HG03097 (cell line): ENCODE data around the gene RAPGEF6.
"Not testable (repeated sequence)": the region's sequence is repeated elsewhere in the genome, so short reads cannot be mapped to it uniquely, and the experiment has no call there.

Source experiments
- ATAC-seq: cut with Tn5 transposase; IDR thresholded peaks from one replicate; pipeline ENCODE4 v1.9.1; 2021; ENCODE audit not compliant: unreplicated experiment, low FRiP score

The RAPGEF6 gene, protein sequence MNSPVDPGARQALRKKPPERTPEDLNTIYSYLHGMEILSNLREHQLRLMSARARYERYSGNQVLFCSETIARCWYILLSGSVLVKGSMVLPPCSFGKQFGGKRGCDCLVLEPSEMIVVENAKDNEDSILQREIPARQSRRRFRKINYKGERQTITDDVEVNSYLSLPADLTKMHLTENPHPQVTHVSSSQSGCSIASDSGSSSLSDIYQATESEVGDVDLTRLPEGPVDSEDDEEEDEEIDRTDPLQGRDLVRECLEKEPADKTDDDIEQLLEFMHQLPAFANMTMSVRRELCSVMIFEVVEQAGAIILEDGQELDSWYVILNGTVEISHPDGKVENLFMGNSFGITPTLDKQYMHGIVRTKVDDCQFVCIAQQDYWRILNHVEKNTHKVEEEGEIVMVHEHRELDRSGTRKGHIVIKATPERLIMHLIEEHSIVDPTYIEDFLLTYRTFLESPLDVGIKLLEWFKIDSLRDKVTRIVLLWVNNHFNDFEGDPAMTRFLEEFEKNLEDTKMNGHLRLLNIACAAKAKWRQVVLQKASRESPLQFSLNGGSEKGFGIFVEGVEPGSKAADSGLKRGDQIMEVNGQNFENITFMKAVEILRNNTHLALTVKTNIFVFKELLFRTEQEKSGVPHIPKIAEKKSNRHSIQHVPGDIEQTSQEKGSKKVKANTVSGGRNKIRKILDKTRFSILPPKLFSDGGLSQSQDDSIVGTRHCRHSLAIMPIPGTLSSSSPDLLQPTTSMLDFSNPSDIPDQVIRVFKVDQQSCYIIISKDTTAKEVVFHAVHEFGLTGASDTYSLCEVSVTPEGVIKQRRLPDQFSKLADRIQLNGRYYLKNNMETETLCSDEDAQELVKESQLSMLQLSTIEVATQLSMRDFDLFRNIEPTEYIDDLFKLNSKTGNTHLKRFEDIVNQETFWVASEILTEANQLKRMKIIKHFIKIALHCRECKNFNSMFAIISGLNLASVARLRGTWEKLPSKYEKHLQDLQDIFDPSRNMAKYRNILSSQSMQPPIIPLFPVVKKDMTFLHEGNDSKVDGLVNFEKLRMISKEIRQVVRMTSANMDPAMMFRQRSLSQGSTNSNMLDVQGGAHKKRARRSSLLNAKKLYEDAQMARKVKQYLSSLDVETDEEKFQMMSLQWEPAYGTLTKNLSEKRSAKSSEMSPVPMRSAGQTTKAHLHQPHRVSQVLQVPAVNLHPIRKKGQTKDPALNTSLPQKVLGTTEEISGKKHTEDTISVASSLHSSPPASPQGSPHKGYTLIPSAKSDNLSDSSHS (N-terminal part only)

DNA sequence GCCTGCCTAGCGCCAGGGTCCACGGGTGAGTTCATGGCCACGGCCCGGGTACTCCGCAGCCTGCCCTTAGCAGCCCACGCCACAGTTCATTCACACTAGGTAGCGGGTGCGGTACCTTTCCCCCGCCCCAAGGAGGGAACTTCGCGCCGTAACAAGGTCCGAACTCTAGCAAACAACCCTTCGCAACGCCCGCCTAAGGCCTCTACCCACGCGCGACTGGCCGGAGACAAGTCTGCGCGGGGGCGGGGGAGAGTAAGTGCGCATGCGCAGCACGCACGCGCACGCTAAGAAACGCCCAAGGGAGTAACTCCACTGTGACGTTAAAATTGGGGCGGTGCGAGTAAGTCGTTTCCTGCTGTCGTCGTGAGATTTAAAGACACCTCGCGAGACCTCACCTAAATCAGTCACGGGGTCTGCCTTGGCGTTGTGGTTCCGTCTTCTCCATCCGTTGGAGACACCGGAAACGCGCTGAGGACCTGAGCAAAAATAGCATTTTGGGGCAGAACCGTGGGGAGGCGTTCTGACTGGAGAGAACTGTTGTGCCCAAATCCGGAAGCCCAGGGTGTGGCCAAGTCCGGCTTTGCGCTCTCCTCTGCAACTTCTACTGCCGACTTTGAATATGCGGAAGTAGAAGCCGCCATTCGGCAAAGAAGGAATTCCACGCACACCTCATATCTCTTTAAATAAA is at the start of gene RAPGEF6:
RAPGEF6 (minus strand) TSS at position 234 of the 688 bp plus-strand sequence; CDS start at position 35, 199 bp downstream.
- peak; percentile 89 for ATAC-seq

DNA sequence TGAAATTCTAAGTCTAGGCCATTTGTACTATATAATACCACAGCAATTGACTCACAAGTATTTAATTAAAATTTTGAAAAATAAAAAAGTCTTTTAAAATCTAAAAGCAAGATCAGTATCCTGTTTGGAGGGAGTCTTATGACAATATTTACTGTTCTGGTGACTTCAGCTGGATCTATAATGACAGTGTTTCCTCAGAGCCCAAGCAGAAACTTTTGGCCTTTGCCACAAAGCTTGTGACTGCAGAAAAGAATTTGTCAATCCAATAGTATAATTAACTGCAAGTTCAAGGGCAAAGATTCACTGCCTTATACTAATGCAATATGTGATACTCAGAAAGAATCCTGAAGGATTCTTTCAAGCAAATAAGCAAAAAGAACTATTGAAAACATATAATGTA is 49.6 kb upstream of the RAPGEF6 start:
- no peak for ATAC-seq

DNA sequence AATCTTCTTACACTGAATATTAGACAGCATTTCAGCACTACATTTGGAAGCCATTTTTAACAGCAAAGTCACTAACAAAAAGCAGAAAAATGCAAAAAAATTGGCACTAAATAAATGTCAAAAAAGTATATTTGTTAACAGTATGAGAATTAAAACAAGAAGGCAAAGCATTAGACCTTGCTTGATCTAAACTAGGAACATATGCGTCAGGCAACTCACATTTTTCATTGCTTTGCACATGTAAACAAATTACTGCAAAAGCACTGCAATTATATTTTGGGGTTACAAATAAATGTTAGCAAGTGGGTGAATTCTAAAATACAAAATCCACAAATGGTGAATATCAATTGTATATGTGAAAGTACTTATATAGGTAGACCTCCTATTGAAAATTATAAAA is 49.0 kb upstream of the RAPGEF6 start:
- no peak for ATAC-seq

DNA sequence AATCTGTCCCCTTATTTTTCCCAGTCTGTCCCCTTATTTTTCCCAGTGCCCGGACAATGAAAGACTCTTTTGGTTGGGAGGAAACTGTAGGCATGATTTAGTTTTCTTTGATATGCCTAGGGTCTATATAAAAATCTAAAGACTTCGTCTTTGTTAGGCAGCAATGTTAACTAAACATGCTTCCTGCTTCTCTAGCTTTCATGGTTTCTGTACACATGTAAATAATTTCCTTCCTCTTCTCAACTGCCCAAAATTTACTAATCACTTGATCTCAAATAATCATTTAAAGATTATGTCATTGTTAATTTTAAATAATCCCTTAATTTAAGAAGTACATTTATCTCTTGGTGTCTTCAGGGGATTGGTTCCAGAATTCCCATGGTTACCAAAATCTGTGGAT is 47.8 kb upstream of the RAPGEF6 start:
- ATAC-seq: no peak

DNA sequence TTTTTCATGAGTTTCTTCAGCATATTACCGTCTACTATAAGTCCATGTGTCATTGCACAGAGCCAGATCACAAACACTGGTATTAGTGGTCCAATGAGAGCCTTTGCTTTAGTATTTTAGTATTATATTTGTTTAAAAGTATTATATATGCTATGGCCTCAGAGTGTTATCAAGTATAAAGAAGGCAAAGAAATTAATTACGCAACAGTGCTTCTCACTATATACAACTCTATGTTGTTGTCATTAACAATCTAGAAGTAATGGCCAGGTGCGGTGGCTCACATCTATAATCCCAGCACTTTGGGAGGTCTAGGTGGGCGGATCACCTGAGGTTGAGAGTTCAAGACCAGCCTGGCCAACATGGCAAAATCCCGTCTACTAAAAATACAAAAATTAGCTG is 47.1 kb upstream of the RAPGEF6 start:
- ATAC-seq: no peak

DNA sequence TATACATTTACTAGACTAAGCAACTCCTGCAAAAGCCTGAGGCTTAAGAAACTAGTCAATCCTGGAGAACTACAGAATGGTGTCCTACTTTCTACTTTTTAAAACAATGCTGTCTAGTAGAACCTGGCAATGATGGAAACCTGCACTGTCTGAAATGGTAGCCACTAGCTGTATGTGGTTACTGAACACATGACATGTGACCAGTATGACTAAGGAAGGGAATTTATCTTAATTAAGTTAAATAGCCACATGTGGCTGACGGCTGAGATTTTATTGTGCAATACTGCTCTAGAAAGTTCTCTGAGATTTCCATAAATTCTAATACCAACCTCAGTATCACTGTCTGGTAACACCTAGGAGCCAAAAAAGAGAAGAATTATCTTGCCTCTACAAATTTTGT is 44.9 kb upstream of the RAPGEF6 start:
- ATAC-seq: no peak

DNA sequence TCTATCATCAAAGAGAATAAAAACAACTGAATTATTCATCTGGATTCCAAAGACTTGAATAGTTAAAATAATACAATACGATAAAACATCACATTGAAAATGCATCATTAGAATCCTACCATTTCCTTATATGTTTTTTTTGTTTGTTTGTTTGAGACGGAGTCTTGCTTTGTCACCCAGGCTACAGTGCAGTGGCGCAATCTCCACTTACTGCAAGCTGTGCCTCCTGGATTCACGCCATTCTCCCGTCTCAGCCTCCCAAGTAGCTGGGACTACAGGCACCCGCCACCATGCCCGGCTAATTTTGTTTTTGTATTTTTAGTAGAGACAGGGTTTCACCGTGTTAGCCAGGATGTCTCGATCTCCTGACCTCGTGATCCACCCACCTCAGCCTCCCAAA is 43.2 kb upstream of the RAPGEF6 start:
- not testable (repeated sequence) for ATAC-seq

DNA sequence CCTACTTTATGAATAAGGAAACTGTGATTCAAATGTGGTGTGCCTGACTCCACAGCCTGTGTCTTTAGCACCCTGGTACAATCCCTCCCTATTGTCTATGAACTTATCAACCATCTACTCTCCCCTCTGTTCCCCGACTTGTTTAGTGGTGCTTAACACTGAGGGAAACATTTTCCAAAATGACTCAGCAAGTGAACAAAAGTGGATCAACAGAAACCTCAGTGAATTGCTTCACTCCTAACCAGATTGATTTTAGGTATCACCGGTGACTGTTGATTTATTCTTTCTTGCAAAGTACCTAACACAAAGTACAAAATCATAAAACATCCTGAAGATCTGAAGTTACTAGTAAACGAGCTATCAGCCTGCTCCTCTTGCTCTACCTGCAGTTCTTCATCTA is 42.1 kb upstream of the RAPGEF6 start:
- no peak for ATAC-seq

DNA sequence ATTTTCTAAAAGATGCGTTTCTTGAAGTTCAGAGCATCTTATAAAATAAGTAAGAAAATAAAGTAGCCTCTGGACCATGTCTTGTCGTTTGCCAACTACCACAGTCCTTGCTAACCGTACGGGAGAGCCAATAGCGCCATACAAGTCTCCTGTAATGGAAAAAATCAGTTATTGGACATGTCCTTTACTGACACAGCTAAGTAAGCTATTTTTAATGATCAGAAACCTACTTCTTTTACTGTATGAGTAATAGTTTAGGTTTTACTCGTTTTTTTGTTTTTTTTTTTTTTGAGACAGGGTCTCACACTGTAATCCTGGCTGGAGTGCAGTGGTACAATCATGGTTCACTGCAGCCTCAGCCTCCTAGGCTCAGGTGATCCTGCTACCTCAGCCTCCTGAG is 37.7 kb upstream of the RAPGEF6 start:
- ATAC-seq: no peak

DNA sequence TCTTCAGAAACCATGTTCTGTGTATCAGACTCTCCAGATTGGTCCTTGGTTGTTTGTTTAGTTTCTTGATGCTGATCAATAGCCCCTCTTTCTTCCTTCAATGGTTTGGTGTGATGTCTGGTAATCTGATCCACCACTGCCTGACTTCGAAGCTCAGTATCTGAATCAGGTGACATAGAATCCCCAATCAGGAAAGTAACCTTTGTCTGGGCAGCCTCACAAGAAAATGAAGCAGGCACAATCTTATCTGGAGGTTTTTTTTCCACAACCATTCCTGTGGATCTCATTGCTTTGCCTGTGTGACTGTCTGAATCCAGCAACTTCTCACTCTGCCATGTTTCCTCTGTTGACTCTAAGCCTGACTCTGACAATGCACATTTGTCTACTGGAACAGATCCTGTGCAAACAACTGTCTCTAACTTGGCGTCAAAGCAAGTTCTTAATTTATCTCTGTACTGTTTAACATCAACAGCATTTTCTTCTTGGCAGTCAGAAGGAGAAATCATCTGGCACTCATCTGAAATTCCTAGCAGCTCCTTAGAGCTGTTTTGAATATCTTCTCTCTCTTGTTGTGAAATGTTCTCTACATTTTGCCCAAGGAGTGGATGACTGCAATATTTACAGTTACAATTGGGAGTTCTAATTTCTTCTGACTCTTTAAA is 37.1 kb upstream of the RAPGEF6 start:
- no peak for ATAC-seq

DNA sequence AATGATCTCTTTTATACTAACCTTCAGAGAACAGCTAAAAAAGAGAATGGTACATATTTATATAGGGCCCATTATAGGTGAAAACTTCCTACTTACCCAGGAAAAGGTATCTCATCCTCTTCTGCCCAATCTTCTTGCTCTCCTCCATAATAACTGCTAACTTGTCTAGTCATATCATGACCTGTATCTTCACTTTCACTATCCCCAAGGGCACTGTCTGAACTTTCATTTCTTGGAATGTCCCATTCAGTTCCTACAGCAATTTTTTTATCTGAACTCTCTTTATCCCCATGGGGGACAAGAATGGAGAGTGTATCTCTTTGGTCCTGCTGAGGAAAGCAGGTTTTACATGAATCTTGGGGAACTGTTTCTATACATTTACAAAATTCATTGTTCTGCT is 36.4 kb upstream of the RAPGEF6 start:
- ATAC-seq: no peak

DNA sequence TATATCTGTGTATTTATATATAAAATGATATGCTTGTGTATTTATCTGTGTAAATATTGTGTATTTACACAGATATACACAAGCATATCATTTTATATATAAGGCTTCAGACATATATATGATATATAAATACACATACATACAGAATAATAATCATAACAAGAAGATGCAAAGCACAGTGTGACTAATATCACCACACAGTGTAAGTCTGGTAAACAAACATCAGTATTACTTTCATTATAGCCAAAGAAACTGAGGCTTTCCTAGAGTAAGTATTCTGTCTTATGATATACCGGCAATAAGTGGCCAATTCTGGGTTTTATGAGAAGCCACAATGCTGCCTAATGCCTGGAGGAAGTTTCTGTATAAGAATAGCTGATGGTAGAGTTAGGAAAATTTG is 29.9 kb upstream of the RAPGEF6 start:
- no peak for ATAC-seq

DNA sequence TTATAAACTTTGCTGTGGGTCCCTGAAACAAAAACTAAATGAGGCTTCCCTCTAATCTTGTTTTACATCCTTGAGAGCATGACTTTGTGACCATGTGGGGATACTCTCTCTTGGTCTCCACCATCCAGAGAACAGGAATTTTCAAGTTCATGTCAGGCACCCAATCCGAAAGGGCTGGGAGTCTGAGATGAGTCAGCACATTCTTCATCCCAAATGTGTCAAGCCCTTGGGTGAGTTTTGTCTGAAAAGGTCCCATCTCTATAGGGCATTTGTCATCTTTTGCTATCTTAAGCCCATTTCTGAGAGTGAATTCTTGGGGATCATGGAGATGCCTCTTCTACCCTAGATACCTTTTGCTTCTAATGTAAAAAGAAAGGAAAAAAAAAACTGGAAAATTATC is 26.9 kb upstream of the RAPGEF6 start:
- ATAC-seq: no peak

DNA sequence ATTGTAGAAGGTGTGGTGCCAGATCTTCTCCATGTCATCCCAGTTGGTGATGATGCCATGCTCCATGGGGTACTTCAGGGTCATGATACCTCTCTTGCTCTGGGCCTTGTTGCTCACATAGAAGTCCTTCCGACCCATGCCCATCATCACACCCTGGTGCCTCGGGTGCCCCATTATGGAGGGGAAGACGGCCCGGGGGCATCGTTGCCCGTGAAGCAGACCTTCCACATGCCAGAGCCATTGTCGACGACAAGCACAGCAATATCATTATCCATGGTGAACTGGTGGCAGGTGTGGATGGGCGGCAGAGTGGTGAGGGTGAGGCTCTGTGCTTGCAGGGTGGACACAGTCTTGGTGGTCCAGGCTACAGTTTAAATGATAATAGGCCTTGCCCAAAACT is 24.8 kb upstream of the RAPGEF6 start:
- no peak for ATAC-seq

DNA sequence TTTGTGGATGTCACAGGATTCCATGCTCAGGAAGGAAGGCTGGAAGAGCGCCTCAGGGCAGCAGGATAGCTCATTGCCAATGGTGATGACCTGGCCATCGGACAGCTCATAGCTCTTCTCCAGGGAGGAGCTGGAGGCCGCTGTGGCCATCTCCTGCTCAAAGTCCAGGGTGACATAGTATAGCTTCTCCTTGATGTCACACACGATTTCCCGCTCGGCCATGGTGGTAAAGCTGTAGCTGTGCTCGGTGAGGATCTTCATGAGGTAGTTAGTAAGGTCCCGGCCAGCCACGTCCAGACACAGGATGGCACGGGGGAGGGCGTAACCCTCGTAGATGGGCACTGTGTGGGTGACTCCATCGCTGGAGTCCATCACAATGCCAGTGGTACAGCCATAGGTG is 24.3 kb upstream of the RAPGEF6 start:
- no peak for ATAC-seq

DNA sequence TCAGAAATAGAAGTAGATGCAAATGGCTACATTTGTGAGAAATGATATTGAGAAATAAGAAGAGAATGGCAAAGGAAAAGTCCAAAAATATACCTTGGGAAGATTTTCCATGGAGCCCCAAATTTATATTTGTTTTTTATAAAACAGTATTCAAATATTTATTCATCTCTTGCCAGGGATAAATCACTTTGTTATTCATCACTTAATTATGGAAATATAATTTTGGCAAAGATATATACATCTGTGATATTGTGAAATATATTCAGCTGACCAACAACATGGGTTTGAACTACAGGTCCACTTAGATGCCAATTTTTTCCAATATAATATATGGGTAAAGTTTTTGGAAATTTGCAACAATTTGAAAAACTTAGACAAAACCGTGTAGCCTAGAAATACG is 19.7 kb upstream of the RAPGEF6 start:
- ATAC-seq: no peak

DNA sequence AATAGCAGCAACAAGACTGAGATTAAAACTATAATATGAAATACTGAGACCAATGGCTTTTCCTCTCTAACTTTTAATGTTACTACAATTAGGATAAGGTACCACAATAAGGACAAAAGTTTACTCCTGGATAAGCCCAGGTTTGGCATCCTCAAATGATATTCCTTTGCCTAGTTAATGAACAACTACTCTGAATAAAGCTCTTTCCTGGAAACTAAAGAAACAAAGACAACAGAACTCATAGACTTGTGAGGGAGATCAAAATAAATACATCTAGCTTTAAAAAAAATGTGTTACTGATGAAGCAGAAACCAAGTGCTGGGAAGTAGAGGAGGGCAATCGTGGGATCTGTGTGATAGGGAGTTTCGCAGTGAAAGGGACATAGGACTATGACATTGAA is 19.3 kb upstream of the RAPGEF6 start:
- ATAC-seq: no peak

DNA sequence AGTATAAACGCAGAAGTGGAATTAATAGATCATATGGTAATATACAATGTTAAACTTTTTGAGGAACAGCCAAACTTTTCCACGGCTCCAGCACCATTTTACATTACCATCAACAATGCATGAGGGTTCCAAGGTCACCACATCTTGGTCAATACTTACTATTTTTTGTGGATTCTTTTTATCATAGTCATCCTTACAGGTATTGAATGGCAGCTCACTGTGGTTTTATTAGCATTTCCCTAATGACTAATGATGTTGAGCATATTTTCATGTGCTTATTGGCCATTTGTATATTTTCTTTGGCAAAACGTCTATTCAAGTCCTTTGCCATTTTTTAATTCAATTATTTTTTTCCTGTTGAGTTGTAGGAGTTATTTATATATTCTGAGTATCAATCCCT is 14.1 kb upstream of the RAPGEF6 start:
- ATAC-seq: no peak

DNA sequence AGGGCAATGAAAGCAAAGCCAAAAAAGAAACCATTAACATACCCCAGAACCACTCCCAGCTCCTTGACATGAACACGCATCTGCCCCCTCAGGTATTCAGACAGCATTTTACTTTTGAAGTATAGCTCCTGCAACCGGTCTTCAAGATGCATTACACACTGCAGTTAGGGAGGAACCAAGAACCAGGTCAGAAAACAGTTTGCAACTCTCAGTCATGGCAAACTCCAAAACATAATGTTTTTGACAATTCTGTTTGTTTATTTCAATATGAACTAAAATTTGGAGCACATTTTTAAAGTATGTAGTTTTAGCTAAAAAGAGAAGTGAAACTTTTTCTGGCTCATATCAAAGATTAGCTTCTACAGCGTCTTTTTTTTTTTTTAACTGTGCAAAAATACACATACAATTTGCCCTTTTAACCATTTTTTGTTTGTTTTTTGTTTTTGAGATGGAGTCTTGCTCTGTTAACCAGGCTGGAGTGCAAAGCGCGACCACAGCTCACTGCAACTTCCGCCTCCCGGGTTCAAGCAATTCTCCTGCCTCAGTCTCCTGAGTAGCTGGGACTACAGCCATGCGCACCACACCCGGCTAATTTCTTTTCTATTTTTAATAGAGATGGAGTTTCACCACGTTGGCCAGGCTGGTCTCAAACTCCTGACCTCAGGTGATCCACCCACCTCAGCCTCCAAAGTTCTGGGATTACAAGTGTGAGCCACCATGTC is 12.2 kb upstream of the RAPGEF6 start:
- ATAC-seq: no peak
